DND-41 (cell line): Measurements from ENCODE around the gene ZCWPW1.
A peak's percentile ranks its signal among the peaks of the same experiment; 100 is the strongest.

Experiments
- ATAC-seq: fragments of 200-7000 bp; cut with Tn5 transposase; 3 replicates; pipeline ENCODE4 v1.9.1; 2021; ENCODE audit warnings: low read depth; ENCODE audit not compliant: insufficient read depth
- DNase-seq: peaks from one replicate; pipeline ENCODE4 v3.0.0-alpha.2; 2020
- H2AFZ ChIP-seq: 2 replicates; pipeline ENCODE4 v1.6.0; 2012; ENCODE audit warnings: low read depth, low read length
- H3K27ac ChIP-seq: 2 replicates; pipeline ENCODE4 v1.5.1; 2012; ENCODE audit warnings: low read length, inconsistent platforms
- H3K27me3 ChIP-seq: fragments of 200-600 bp; sonication (generic); 2 replicates; pipeline ENCODE4 v1.6.0; 2012; ENCODE audit warnings: low read length, mild to moderate bottlenecking, inconsistent platforms; ENCODE audit not compliant: insufficient read depth, poor library complexity
- H3K36me3 ChIP-seq: 2 replicates; pipeline ENCODE4 v1.5.1; 2012; ENCODE audit warnings: low read length, inconsistent platforms; ENCODE audit not compliant: insufficient read depth
- H3K4me1 ChIP-seq: 2 replicates; pipeline ENCODE4 v1.5.1; 2012; ENCODE audit warnings: mild to moderate bottlenecking, low read length; ENCODE audit not compliant: insufficient read depth
- H3K4me2 ChIP-seq: 2 replicates; pipeline ENCODE4 v1.6.0; 2012; ENCODE audit warnings: mild to moderate bottlenecking, moderate library complexity, low read length, inconsistent platforms; ENCODE audit not compliant: insufficient read depth
- H3K4me3 ChIP-seq, 2 experiments: fragments of 200-600 bp in 1 of 2; shearing (Covaris generic) in 1 of 2; 2 replicates each; pipeline ENCODE4 v1.5.1; 2012 to 2016; ENCODE audit warnings: inconsistent platforms in 2 of 2, low read length in 2 of 2, mild to moderate bottlenecking in 2 of 2, low read depth in 1 of 2, moderate library complexity in 1 of 2
- H3K79me2 ChIP-seq: 2 replicates; pipeline ENCODE4 v1.6.0; 2012; ENCODE audit warnings: low read length, inconsistent platforms; ENCODE audit not compliant: insufficient read depth
- H3K9ac ChIP-seq: 2 replicates; pipeline ENCODE4 v1.6.0; 2012; ENCODE audit warnings: low read depth, mild to moderate bottlenecking, inconsistent platforms, low read length, moderate library complexity
- H3K9me3 ChIP-seq: 2 replicates; pipeline ENCODE4 v1.5.1; 2012; ENCODE audit warnings: low read length, moderate library complexity, mild to moderate bottlenecking, inconsistent platforms; ENCODE audit not compliant: insufficient read depth, severe bottlenecking
- H4K20me1 ChIP-seq: 2 replicates; pipeline ENCODE4 v1.6.0; 2012; ENCODE audit warnings: low read length; ENCODE audit not compliant: insufficient read depth
- EZH2 ChIP-seq: IDR thresholded peaks from 3 replicates; pipeline ENCODE4 v1.6.1; 2012; ENCODE audit warnings: borderline replicate concordance, low read depth, mild to moderate bottlenecking, moderate library complexity, low read length, inconsistent platforms; ENCODE audit not compliant: severe bottlenecking
- TF ChIP-seq, protein P1 (sequence below): IDR thresholded peaks from 2 replicates; pipeline ENCODE4 v1.5.1; 2012; ENCODE audit warnings: borderline replicate concordance, low read length, moderate library complexity, mild to moderate bottlenecking; ENCODE audit not compliant: poor library complexity, severe bottlenecking; ENCODE audit errors: extremely low read depth

Gene ZCWPW1

DNA sequence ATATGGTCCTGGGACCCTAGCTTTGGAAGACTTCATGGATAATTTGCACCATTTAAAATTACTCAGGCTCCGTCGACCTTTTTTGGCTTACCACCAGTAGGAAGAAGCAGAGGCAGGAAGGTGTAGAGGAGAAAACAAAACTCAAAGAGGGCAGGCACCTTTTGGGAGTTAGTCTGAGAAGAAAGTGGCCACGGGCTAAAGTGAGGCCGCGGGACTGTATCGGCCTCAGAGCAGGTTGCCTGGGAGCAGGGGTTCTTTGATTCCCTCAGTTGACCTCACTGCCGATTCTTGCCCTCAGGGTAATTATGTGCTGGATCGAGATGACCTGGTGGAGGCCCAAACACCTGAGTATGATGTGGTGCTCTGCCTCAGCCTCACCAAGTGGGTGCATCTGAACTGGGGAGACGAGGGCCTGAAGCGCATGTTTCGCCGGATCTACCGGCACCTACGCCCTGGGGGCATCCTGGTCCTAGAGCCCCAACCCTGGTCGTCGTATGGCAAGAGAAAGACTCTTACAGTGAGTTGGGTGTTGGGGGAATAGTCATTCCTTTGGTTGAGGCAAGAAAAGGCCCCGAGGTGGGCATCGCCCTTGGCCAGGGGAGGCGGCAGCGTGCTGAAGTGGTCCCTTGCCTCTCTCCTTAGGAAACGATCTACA, 4.2 kb upstream of the ZCWPW1 start:
- H3K27ac ChIP-seq, result peak overlapping the region; percentile 100
- peaks cover 64% of the 10 kb centered on the region for H3K4me1 ChIP-seq
- no peak for DNase-seq
- H3K27me3 ChIP-seq, result no peaks in the 10 kb centered on the region
- H3K4me3 ChIP-seq, result 0 out of 4 replicates have a peak overlapping the region, but pooled peaks of 1 of the 2 experiments have one; percentile 66
- H3K4me2 ChIP-seq, result peak overlapping the region; percentile 87
- H3K36me3 ChIP-seq, result peaks cover 58% of the 10 kb centered on the region
- TF ChIP-seq, protein P1, sequence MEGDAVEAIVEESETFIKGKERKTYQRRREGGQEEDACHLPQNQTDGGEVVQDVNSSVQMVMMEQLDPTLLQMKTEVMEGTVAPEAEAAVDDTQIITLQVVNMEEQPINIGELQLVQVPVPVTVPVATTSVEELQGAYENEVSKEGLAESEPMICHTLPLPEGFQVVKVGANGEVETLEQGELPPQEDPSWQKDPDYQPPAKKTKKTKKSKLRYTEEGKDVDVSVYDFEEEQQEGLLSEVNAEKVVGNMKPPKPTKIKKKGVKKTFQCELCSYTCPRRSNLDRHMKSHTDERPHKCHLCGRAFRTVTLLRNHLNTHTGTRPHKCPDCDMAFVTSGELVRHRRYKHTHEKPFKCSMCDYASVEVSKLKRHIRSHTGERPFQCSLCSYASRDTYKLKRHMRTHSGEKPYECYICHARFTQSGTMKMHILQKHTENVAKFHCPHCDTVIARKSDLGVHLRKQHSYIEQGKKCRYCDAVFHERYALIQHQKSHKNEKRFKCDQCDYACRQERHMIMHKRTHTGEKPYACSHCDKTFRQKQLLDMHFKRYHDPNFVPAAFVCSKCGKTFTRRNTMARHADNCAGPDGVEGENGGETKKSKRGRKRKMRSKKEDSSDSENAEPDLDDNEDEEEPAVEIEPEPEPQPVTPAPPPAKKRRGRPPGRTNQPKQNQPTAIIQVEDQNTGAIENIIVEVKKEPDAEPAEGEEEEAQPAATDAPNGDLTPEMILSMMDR, result no peak
- no peak for TF ChIP-seq EZH2
- H3K79me2 ChIP-seq, result peaks cover 67% of the 10 kb centered on the region
- H2AFZ ChIP-seq, result no peak overlapping the region
- H3K9ac ChIP-seq, result peak overlapping the region; percentile 98
- no peak for ATAC-seq
- peaks cover 47% of the 10 kb centered on the region for H4K20me1 ChIP-seq
- H3K9me3 ChIP-seq, result no peaks in the 10 kb centered on the region

DNA sequence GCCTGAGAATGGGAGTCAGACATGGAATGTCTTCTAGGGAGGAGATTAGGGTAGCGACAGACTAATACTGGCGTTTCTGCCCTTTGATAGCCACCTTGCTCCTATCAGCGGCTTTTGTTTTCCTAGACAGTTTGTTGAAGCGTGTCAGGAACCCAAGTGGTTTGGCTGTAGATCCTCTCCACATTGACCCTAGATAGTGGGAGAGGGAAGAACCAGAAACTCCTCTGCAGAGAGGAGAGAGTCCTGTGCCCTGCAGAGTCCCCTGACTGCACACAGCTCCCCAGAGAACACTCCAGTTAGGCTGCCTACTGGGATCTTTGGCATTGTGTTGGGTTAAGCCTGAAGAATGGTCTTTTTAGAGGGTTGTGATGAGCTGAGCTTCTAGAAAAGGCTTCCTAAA, 3.5 kb upstream of the ZCWPW1 start:
- Histone ChIP-seq H3K79me2 (peaks cover 67% of the 10 kb centered on the region), H3K36me3 (peaks cover 58% of the 10 kb centered on the region), H3K27ac (peak overlapping the region; percentile 100), H3K4me3 (peak overlapping the region in 1 of 2 experiments; percentile 66; a peak in 2 of 4 replicates), H3K9ac (peak overlapping the region; percentile 98), H3K27me3 (no peaks in the 10 kb centered on the region), H3K9me3 (no peaks in the 10 kb centered on the region), H2AFZ (no peak overlapping the region), H4K20me1 (peaks cover 47% of the 10 kb centered on the region), H3K4me2 (peak overlapping the region; percentile 87), H3K4me1 (peaks cover 63% of the 10 kb centered on the region)
- TF ChIP-seq, protein P1, result no peak
- no peak for TF ChIP-seq EZH2
- ATAC-seq, result no peak
- DNase-seq, result no peak

DNA sequence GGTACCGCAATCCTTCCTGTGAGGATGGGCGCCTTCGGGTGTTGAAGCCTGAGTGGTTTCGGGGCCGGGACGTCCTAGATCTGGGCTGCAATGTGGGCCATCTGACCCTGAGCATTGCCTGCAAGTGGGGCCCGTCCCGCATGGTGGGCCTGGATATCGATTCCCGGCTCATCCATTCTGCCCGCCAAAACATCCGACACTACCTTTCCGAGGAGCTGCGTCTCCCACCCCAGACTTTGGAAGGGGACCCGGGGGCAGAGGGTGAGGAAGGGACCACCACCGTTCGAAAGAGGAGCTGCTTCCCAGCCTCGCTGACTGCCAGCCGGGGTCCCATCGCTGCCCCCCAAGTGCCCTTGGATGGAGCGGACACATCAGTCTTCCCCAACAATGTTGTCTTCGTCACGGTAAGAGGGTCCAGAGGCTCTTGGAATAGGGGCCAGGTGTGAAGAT, 2.8 kb upstream of the ZCWPW1 start:
- no peak for ATAC-seq
- no peaks in the 10 kb centered on the region for H3K9me3 ChIP-seq
- no peaks in the 10 kb centered on the region for H3K27me3 ChIP-seq
- peaks cover 67% of the 10 kb centered on the region for H3K79me2 ChIP-seq
- peak overlapping the region; percentile 98 for H3K9ac ChIP-seq
- peaks cover 47% of the 10 kb centered on the region for H4K20me1 ChIP-seq
- peak overlapping the region; percentile 87 for H3K4me2 ChIP-seq
- DNase-seq, result no peak
- H3K4me3 ChIP-seq, result peak overlapping the region in 1 of 2 experiments; percentile 66; a peak in 3 of 4 replicates
- H3K4me1 ChIP-seq, result peaks cover 58% of the 10 kb centered on the region
- H3K36me3 ChIP-seq, result peaks cover 58% of the 10 kb centered on the region
- H2AFZ ChIP-seq, result no peak overlapping the region
- no peak for TF ChIP-seq EZH2
- TF ChIP-seq, protein P1, result no peak
- peak overlapping the region; percentile 100 for H3K27ac ChIP-seq
